ENCODE measurements around the gene DENND2A. TPM values are rescaled to one million over a fixed set of nuclear protein-coding genes. Genes with fewer than 3 reads are reported as not detected.

DENND2A gene
- total and polyA plus RNA-seq, 2 experiments from 2014 or later: 6.7 to 8.4 TPM

GRCh38 chr7:140576589-140576988, 64.0 kb downstream of the DENND2A start:
- no peaks in the 10 kb centered on the region for H3K9me2 ChIP-seq (replicated peaks; ENCODE audit: insufficient read depth)
- H3K27ac ChIP-seq: no peak overlapping the region
- H4K20me1 ChIP-seq (ENCODE audit: insufficient read depth, poor library complexity, severe bottlenecking): no peaks in the 10 kb centered on the region
- no peaks in the 10 kb centered on the region for H3K4me1 ChIP-seq (ENCODE audit: insufficient read depth)
- 68% methylated on average over 1 of the region's 1 CpG for WGBS (ENCODE audit: low lambda C conversion rate, missing lambda C conversion rate)
- no peak for DNase-seq (ENCODE audit: low spot score)
- H3K79me2 ChIP-seq: no peaks in the 10 kb centered on the region
- H2AFZ ChIP-seq: no peak overlapping the region
- TF ChIP-seq EZH2phosphoT487 (IDR thresholded peaks at IDR 0.05; ENCODE audit: low read depth, severe bottlenecking, unreplicated experiment) (no peak), EZH2 (IDR thresholded peaks at IDR 0.05; ENCODE audit: borderline replicate concordance) (no peak)
- TF ChIP-seq, protein P1, sequence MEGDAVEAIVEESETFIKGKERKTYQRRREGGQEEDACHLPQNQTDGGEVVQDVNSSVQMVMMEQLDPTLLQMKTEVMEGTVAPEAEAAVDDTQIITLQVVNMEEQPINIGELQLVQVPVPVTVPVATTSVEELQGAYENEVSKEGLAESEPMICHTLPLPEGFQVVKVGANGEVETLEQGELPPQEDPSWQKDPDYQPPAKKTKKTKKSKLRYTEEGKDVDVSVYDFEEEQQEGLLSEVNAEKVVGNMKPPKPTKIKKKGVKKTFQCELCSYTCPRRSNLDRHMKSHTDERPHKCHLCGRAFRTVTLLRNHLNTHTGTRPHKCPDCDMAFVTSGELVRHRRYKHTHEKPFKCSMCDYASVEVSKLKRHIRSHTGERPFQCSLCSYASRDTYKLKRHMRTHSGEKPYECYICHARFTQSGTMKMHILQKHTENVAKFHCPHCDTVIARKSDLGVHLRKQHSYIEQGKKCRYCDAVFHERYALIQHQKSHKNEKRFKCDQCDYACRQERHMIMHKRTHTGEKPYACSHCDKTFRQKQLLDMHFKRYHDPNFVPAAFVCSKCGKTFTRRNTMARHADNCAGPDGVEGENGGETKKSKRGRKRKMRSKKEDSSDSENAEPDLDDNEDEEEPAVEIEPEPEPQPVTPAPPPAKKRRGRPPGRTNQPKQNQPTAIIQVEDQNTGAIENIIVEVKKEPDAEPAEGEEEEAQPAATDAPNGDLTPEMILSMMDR (IDR thresholded peaks at IDR 0.05; ENCODE audit: poor library complexity): no peak
- no peaks in the 10 kb centered on the region for H3K27me3 ChIP-seq
- H3K4me2 ChIP-seq: no peak overlapping the region
- H3K9me3 ChIP-seq (ENCODE audit: low read depth): no peaks in the 10 kb centered on the region
- no peaks in the 10 kb centered on the region for H3K36me3 ChIP-seq (replicated peaks; ENCODE audit: insufficient read depth, low read depth)
- no peak overlapping the region for H3K4me3 ChIP-seq

DNA sequence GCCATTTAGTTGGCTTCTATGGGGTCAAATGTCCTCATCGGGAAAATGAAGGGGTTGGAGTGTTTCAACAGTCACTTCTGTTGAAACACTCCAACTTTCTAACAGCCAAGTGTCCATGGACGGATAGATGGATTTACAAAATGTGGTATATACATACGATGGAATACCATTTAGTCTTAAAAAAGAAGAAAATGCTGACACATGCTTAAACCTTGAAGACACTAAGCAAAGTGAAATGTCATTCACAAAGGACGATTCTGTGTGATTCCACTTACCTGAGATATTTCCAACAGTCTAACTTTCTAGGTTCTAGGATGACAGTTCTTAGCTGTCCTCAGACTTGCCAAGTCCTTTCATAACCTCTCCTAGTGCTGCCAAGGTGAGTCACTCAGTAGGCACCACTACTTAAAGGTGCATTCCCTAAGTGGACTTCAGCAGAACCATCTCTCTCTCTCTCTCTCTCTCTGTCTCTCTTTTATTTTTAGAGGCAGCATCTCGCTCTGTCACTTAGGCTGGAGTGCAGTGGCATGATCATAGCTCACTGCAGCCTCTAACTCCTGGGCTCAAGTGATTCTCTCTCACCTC, 69.0 kb downstream of the DENND2A start:
- no peaks in the 10 kb centered on the region for H4K20me1 ChIP-seq (ENCODE audit: insufficient read depth, poor library complexity, severe bottlenecking)
- H3K79me2 ChIP-seq: no peaks in the 10 kb centered on the region
- H3K9me3 ChIP-seq (ENCODE audit: low read depth): no peaks in the 10 kb centered on the region
- no peak overlapping the region for H3K27ac ChIP-seq
- TF ChIP-seq EZH2phosphoT487 (IDR thresholded peaks at IDR 0.05; ENCODE audit: low read depth, severe bottlenecking, unreplicated experiment) (no peak), EZH2 (IDR thresholded peaks at IDR 0.05; ENCODE audit: borderline replicate concordance) (no peak)
- TF ChIP-seq, protein P1 (IDR thresholded peaks at IDR 0.05; ENCODE audit: poor library complexity): no peak
- H3K4me2 ChIP-seq: no peak overlapping the region
- H3K36me3 ChIP-seq (replicated peaks; ENCODE audit: insufficient read depth, low read depth): no peaks in the 10 kb centered on the region
- peaks cover 5% of the 10 kb centered on the region for H3K4me1 ChIP-seq (ENCODE audit: insufficient read depth)
- H3K27me3 ChIP-seq: no peaks in the 10 kb centered on the region
- no peak overlapping the region for H2AFZ ChIP-seq
- DNase-seq (ENCODE audit: low spot score): no peak
- no peak overlapping the region for H3K4me3 ChIP-seq
- H3K9me2 ChIP-seq (replicated peaks; ENCODE audit: insufficient read depth): no peaks in the 10 kb centered on the region
- WGBS (ENCODE audit: low lambda C conversion rate, missing lambda C conversion rate): 93% methylated on average over 5 of the region's 5 CpGs

DNA sequence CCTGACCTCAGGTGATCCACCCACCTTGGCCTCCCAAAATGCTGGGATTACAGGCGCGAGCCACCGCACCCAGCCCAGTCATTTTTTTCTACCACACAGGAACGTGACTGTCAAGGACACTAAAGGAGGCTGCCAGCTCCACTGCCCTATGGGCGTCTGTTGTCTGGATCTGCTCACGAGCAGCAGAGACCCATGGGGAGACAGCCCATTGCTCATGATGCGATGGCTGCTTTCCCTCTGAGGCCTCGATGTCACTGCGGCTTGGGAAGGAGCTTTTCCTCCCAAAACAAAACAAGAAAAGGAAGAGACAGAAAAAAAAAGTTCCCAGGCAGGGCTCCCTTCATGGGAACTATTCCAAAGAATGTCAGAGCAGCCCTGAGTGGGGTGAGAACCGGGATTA, 70.5 kb downstream of the DENND2A start:
- H3K4me1 ChIP-seq (ENCODE audit: insufficient read depth): peaks cover 5% of the 10 kb centered on the region

More for the DNA sequence above, 70.5 kb downstream of the DENND2A start:
- TF ChIP-seq EZH2phosphoT487 (IDR thresholded peaks at IDR 0.05; ENCODE audit: low read depth, severe bottlenecking, unreplicated experiment) (no peak), EZH2 (IDR thresholded peaks at IDR 0.05; ENCODE audit: borderline replicate concordance) (no peak)
- TF ChIP-seq, protein P1 (IDR thresholded peaks at IDR 0.05; ENCODE audit: poor library complexity): no peak
- Histone ChIP-seq H3K79me2 (no peaks in the 10 kb centered on the region), H3K4me2 (no peak overlapping the region), H3K4me3 (no peak overlapping the region), H2AFZ (no peak overlapping the region), H3K27ac (no peak overlapping the region), H3K36me3 (replicated peaks; ENCODE audit: insufficient read depth, low read depth) (no peaks in the 10 kb centered on the region), H3K9me2 (replicated peaks; ENCODE audit: insufficient read depth) (no peaks in the 10 kb centered on the region), H3K9me3 (ENCODE audit: low read depth) (no peaks in the 10 kb centered on the region), H3K27me3 (no peaks in the 10 kb centered on the region), H4K20me1 (ENCODE audit: insufficient read depth, poor library complexity, severe bottlenecking) (no peaks in the 10 kb centered on the region)
- 91% methylated on average over 10 of the region's 10 CpGs for WGBS (ENCODE audit: low lambda C conversion rate, missing lambda C conversion rate)
- no peak for DNase-seq (ENCODE audit: low spot score)

All from hepatocyte (in vitro differentiated cells).